Fibroblast of the aortic adventitia (primary cell): ENCODE data around the gene GTPBP1. TPM values are rescaled to one million over a fixed set of nuclear protein-coding genes. Genes with fewer than 3 reads are reported as not detected.

ENCODE experiments used
- DNase-seq: peaks from one replicate; pipeline ENCODE4 v3.0.0-alpha.2; 2010; ENCODE audit warnings: low read depth
- H3K4me3 ChIP-seq: 2 replicates; pipeline ENCODE4 v1.5.1; 2011; ENCODE audit warnings: low read depth, mild to moderate bottlenecking, control low read depth, low read length, moderate library complexity
- total RNA-seq: library from RNA; depleted of rRNA; stranded (reverse); fragments of >200 nt; gene quantifications from 2 replicates; pipeline ENCODE4 v1.2.3, GENCODE V29; 2012; ENCODE audit warnings: low replicate concordance
- TF ChIP-seq, protein P1 (sequence below): IDR thresholded peaks from 2 replicates; pipeline ENCODE4 v1.5.1; 2011; ENCODE audit warnings: mild to moderate bottlenecking, low read length, control low read depth, inconsistent platforms; ENCODE audit not compliant: insufficient read depth

GTPBP1 gene
- total RNA-seq, 1 donor: 26.8 TPM

DNA sequence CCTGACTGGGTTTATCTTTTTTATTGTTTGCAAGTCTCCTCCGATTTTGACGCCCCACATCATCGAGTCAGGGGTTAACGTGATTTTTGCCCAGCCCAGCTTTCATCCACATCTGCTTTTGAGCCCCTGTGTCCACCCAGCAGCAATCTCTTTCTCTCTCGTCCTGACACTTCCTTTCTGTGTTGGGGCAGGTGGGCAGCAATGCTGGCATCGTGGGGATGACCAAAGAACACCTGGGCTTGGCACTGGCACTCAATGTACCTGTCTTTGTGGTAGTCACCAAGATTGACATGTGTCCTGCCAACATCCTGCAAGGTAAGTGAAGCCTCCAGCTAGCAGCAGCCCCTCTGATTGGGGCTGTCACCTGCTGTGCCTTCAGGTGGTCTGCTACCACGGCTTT, 15.8 kb downstream of the GTPBP1 start:
- no peak overlapping the region for H3K4me3 ChIP-seq
- TF ChIP-seq, protein P1, sequence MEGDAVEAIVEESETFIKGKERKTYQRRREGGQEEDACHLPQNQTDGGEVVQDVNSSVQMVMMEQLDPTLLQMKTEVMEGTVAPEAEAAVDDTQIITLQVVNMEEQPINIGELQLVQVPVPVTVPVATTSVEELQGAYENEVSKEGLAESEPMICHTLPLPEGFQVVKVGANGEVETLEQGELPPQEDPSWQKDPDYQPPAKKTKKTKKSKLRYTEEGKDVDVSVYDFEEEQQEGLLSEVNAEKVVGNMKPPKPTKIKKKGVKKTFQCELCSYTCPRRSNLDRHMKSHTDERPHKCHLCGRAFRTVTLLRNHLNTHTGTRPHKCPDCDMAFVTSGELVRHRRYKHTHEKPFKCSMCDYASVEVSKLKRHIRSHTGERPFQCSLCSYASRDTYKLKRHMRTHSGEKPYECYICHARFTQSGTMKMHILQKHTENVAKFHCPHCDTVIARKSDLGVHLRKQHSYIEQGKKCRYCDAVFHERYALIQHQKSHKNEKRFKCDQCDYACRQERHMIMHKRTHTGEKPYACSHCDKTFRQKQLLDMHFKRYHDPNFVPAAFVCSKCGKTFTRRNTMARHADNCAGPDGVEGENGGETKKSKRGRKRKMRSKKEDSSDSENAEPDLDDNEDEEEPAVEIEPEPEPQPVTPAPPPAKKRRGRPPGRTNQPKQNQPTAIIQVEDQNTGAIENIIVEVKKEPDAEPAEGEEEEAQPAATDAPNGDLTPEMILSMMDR: no peak
- DNase-seq: no peak

DNA sequence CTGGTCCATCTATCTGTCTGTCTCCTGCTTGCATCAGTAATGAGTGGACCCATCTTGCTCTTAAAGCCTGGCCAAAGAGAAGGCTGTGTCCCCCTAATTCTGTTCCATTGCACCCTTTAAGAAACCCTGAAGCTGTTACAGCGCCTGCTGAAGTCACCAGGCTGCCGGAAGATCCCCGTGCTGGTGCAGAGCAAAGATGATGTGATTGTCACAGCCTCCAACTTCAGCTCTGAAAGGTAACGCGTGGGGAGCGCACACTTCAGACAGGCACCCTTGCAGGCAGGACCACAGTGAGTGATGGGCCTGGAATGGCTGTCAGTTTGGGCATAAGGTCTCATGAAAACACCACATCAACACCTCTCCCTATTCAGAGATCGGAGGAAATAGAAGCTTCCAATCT, 18.4 kb downstream of the GTPBP1 start:
- no peak overlapping the region for H3K4me3 ChIP-seq
- TF ChIP-seq, protein P1: no peak
- DNase-seq: no peak

- TF ChIP-seq, protein P1: peak; percentile 54
- peak; percentile 36 for DNase-seq
- H3K4me3 ChIP-seq: no peak overlapping the region
Measured at GRCh38 chr22:38724926-38725571, 19.3 kb downstream of the GTPBP1 start.

- TF ChIP-seq, protein P1: no peak
- no peak overlapping the region for H3K4me3 ChIP-seq
Measured at GRCh38 chr22:38725900-38726655, 20.3 kb downstream of the GTPBP1 start.

GRCh38 chr22:38727123-38727522, 21.4 kb downstream of the GTPBP1 start:
- DNase-seq: no peak
- TF ChIP-seq, protein P1: no peak
- H3K4me3 ChIP-seq: no peak overlapping the region

More at GRCh38 chr22:38725900-38726655, 20.3 kb downstream of the GTPBP1 start:
- DNase-seq: no peak

DNA sequence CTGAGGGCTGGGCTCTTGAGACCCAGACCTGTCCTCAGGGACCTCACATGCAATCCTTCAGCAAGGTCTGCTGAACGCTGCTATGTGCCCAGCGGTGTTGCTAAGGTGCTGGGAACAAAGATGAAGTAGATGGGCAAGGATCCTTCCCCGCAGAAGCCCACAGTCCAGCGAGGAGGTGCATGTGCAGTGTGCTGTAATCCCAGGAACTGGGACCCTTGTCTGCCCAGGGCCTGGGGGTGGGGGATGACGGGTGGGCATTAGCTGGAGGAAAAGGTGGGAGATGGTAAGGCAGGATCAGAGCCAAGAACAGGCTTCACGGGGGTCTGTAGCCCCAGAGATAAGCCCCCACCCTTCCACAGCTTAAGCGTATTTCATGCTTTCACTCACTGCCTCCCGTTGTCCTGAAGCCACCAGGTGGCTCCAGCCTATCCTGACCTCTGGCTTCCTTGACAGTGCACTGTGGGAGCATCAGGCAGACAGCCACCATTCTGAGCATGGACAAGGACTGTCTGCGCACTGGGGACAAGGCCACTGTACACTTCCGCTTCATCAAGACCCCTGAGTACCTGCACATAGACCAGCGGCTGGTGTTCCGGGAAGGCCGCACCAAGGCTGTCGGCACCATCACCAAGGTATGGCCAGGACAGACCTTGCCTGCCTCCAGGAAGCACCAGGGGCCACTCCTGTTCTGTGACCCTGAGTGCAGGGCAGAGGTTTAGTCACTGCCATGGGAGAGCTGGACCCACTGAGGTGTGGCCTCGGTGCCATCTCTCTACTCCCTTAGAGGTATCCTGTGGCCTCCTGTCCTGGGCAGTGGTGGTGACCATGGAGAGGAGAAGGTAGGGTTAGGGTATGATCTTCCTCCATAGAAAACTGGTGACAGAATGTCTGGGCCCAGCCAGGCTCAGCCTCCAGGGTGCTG, 22.0 kb downstream of the GTPBP1 start:
- no peak overlapping the region for H3K4me3 ChIP-seq
- TF ChIP-seq, protein P1: no peak
- DNase-seq: no peak
